ENCODE measurements around the gene CTNND2.

CTNND2 gene, protein sequence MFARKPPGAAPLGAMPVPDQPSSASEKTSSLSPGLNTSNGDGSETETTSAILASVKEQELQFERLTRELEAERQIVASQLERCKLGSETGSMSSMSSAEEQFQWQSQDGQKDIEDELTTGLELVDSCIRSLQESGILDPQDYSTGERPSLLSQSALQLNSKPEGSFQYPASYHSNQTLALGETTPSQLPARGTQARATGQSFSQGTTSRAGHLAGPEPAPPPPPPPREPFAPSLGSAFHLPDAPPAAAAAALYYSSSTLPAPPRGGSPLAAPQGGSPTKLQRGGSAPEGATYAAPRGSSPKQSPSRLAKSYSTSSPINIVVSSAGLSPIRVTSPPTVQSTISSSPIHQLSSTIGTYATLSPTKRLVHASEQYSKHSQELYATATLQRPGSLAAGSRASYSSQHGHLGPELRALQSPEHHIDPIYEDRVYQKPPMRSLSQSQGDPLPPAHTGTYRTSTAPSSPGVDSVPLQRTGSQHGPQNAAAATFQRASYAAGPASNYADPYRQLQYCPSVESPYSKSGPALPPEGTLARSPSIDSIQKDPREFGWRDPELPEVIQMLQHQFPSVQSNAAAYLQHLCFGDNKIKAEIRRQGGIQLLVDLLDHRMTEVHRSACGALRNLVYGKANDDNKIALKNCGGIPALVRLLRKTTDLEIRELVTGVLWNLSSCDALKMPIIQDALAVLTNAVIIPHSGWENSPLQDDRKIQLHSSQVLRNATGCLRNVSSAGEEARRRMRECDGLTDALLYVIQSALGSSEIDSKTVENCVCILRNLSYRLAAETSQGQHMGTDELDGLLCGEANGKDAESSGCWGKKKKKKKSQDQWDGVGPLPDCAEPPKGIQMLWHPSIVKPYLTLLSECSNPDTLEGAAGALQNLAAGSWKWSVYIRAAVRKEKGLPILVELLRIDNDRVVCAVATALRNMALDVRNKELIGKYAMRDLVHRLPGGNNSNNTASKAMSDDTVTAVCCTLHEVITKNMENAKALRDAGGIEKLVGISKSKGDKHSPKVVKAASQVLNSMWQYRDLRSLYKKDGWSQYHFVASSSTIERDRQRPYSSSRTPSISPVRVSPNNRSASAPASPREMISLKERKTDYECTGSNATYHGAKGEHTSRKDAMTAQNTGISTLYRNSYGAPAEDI (N-terminal part only)

GRCh38 chr5:11904265-11904906 lies at the start of gene CTNND2:
Gene CTNND2, minus strand, starts transcription at chr5:11904446. Its CDS starts 593 bp downstream, at chr5:11903853.
- DNase-seq (ENCODE audit: low spot score) = no peak

- no peak for DNase-seq (ENCODE audit: low spot score)
Observed at GRCh38 chr5:11946317-11946716, 42.1 kb upstream of the CTNND2 start.

DNA sequence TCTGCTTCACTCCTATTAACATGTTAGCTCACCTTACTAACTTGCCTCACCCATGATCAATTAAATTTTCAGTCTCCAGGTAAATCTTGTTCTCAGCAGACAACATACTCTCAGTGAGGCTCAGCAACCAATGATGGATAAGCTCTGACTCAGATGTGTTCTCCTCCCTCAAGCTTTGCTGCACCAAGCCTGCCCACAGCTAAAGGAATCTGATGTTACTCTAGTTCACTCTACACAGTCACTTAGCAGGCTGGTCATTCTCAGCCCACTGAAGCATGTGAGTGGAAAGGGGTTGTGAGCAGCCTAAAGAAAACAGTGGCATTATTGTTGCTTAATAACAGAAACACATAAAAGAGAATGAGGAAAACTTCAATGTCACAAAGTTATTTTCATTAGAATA lies 37.3 kb upstream of the CTNND2 start:
- no peak for DNase-seq (ENCODE audit: low spot score)

GRCh38 chr5:11931638-11932037 lies 27.4 kb upstream of the CTNND2 start:
- DNase-seq (ENCODE audit: low spot score) = no peak

GRCh38 chr5:11928909-11929308 lies 24.7 kb upstream of the CTNND2 start:
- DNase-seq (ENCODE audit: low spot score) = no peak

- DNase-seq (ENCODE audit: low spot score) = no peak
Observed at GRCh38 chr5:11925701-11926100, 21.5 kb upstream of the CTNND2 start.

DNA sequence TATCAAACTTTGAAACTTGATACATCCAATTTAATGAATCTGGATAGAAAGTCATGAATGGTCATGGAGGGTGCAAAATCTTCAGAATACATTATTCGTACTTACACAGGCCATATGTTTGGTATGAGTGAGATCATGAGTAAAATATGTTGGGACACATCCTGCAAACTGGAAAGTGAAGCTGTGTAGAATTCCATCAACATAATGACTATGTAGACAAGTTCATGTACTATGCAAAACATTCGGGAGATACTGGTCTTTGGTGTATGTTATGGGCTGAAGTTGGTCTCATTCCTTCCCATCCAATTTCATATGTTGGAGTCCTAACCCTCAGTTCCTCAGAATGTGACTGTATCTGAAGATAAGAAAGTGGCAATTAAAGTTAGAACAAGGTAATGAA lies 18.1 kb upstream of the CTNND2 start:
- no peak for DNase-seq (ENCODE audit: low spot score)

DNA sequence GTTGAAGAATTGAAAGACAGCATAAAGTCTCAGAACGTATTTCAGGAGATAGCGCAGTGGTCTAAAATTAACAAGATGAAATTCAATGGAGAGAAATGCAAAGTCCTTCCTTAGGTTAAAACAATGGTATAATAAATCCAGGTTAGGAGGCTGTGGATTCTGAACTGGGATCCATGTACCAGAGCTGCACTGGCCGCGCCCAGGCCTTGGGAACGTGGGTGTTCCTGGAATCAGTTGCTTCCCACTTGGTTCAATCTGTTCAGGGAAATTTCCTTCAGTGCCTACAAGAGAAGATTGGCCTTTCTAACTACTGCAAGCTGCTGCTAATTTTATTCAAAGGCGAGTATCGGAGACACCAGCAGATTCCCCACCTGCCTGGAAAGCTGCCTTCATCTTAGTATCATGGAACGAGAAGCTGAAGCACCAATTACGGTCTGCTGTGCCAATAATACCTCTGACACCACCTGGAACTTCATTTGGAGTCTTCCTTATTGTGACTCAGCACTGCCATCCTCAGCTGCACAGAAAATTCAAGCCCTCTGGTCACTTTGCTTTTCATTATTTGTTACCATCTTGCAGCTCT lies 14.3 kb upstream of the CTNND2 start:
- DNase-seq (ENCODE audit: low spot score) = no peak

DNA sequence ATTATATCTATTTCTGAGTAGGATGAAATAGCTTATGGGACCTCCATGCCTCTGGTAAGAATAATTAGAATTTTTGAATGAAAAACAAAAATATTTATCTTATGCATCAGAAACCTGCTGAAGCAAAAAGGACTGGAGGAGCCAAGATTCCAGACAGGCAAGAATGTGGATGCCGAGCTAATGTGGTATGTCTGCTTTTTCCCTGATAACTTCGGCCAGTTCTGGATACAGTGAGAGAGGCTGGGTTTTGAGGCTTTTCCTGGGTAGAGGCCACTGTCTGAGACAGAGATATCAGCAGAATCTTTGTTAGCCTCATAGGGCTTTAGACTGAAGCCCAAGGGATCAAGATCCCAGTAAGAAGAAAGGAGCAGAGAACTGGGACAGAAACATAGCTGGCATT lies 5.2 kb upstream of the CTNND2 start:
- DNase-seq (ENCODE audit: low spot score) = no peak

DNA sequence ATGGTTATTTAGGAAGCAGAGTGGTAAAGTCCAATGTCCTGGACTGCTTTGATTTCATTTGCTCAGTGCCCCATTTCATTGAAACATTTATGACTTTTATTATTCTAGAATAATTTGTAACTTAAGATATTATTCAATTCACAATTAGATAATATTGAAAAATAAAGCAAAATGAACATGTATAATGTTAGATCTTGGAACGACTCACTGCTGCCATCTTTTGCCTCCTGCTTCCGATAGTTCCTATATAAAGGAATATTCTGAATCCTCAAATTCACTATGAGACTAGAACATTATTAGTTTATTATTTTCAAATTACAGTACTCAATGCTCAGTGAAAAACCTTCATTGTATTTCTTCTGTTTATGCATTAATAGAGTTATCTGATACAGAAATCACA lies 2.3 kb upstream of the CTNND2 start:
- no peak for DNase-seq (ENCODE audit: low spot score)

GRCh38 chr5:11905206-11905605 lies 960 bp upstream of the CTNND2 start:
- DNase-seq (ENCODE audit: low spot score) = no peak

GRCh38 chr5:11903614-11904264 lies 507 bp downstream of the CTNND2 start:
- DNase-seq (ENCODE audit: low spot score) = no peak

- DNase-seq (ENCODE audit: low spot score) = no peak
Observed at GRCh38 chr5:11903121-11903613, 1.1 kb downstream of the CTNND2 start.

DNA sequence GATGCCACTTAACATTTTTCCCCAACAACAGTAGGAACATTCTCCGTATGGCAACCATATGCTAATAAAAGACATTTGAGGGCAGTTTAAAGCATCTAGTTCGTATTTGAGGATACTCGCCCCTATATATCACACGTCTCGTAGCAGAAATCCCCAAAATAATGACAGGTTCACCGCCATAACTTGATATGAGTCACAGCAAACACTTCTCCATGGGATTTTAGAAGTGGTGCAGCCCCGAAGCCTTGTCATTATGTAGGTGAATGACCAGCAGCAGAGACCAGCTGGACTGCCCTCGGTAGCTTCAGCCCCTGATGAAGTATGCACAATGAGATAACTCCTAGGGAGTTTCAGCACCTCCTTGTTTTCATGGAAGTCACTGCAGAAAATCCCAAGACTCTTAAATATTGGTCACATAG lies 2.0 kb downstream of the CTNND2 start:
- DNase-seq (ENCODE audit: low spot score) = no peak

GRCh38 chr5:11898787-11899186 lies 5.5 kb downstream of the CTNND2 start:
- DNase-seq (ENCODE audit: low spot score) = no peak

DNA sequence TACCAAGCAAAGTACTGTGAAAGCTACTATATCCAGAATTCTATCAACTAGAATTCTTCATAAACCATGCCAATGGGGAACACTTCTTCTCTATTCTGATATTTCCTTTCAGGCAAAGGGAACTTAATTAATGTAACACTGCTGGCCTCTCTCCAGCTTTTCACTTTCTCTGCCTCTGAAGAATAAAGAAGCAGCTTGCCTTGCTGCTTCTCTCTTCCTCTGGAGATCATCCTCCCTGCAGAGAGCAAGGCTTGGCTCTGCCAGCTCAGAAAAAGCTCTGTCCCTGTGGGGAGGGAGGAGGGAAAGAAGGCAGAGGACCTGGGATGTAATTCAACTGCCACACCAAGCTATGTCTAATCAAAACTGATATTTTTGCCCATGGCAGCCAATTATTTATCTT lies 6.5 kb downstream of the CTNND2 start:
- no peak for DNase-seq (ENCODE audit: low spot score)

DNA sequence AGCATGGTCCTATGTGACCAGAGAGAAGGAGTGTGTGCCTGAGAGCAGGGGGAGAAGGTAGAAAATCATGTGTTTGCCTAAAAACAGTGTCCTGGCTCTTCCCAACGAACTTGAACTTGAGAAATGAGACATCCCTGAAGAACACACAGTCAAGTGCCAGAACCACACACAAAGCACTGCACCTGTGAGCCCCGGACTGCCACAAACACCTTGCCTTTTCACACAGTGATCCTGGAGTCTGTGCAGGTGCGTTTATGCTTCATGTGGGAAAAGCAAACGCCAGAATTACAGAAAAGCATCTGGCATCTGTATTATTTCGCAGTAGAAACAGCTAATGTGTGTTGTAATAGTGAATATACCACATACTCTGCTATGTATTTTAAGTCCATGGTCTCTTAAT lies 9.3 kb downstream of the CTNND2 start:
- no peak for DNase-seq (ENCODE audit: low spot score)

DNA sequence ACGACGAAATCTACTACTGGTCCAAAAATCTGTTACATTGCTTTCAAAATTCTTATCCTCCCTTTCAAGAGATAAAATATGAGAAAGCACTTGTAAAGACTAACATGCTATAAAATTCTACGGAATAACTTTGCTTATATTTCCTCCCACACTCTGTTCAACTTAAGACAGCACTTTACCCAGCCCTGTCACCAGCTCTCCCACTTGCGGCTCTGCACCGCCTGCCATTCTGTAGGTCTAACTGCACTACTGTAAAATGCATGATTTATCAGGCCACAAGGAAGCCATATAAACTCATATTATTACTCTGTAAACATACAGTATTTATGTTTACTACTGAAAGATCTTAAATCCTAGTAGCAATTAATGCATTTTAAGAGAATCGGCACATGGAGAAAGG lies 11.4 kb downstream of the CTNND2 start:
- no peak for DNase-seq (ENCODE audit: low spot score)

GRCh38 chr5:11890777-11891176 lies 13.5 kb downstream of the CTNND2 start:
- no peak for DNase-seq (ENCODE audit: low spot score)

- no peak for DNase-seq (ENCODE audit: low spot score)
Observed at GRCh38 chr5:11888221-11888620, 16.0 kb downstream of the CTNND2 start.

- no peak for DNase-seq (ENCODE audit: low spot score)
Observed at GRCh38 chr5:11878814-11879213, 25.4 kb downstream of the CTNND2 start.
